PFSK-1 (cell line): Measurements from ENCODE around the gene NPIPA1.

Experiments used
- FOXP2 ChIP-seq: optimal IDR thresholded peaks from 2 replicates; pipeline ENCODE3; 2011; ENCODE audit warnings: borderline replicate concordance, control low read depth, inconsistent platforms; ENCODE audit not compliant: insufficient read depth; ENCODE audit errors: extremely low read length, extremely low read depth
- POLR2AphosphoS5 ChIP-seq: IDR thresholded peaks from 2 replicates; pipeline ENCODE4 v1.6.1; 2012; ENCODE audit warnings: low read depth, mild to moderate bottlenecking, control low read depth, low read length, moderate library complexity
- SIN3A ChIP-seq: IDR thresholded peaks from 2 replicates; pipeline ENCODE4 v1.6.1; 2012; ENCODE audit warnings: mild to moderate bottlenecking, low read length, moderate library complexity, borderline replicate concordance; ENCODE audit not compliant: insufficient read depth
- TAF1 ChIP-seq: IDR thresholded peaks from 2 replicates; pipeline ENCODE4 v1.6.1; 2012; ENCODE audit warnings: low read length, control low read depth, borderline replicate concordance; ENCODE audit not compliant: insufficient read depth
- TF ChIP-seq, protein P1 (sequence below), 2 experiments: IDR thresholded peaks; 2 replicates each; pipeline versions ENCODE4 v1.6.1 to v1.8.0; 2011 to 2012; ENCODE audit warnings: low read depth in 2 of 2, low read length in 2 of 2, control low read depth in 1 of 2, inconsistent platforms in 1 of 2, mild to moderate bottlenecking in 1 of 2, moderate library complexity in 1 of 2; ENCODE audit not compliant: insufficient read depth in 1 of 2

DNA sequence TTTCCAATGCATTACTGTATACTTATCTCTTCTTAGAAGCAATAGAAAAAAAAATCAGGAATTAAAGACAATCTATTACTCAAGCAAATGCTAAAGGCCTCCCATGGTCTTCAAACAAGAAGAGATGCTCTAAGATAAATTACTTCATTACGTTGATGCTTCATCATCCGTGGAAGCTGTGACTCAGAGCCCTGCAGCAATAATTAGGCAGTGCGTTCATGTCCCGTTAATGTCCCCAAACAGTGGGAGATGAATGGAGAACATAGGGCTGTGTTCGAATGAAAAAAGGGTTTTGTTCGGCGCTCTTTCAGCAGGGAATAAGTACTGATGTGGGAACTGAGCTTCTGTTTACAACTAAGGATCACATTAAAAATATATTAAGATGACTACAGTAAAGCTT, 21.7 kb downstream of the NPIPA1 start:
- TF ChIP-seq POLR2AphosphoS5 (no peak), SIN3A (no peak), TAF1 (no peak), FOXP2 (no peak)
- TF ChIP-seq, protein P1, sequence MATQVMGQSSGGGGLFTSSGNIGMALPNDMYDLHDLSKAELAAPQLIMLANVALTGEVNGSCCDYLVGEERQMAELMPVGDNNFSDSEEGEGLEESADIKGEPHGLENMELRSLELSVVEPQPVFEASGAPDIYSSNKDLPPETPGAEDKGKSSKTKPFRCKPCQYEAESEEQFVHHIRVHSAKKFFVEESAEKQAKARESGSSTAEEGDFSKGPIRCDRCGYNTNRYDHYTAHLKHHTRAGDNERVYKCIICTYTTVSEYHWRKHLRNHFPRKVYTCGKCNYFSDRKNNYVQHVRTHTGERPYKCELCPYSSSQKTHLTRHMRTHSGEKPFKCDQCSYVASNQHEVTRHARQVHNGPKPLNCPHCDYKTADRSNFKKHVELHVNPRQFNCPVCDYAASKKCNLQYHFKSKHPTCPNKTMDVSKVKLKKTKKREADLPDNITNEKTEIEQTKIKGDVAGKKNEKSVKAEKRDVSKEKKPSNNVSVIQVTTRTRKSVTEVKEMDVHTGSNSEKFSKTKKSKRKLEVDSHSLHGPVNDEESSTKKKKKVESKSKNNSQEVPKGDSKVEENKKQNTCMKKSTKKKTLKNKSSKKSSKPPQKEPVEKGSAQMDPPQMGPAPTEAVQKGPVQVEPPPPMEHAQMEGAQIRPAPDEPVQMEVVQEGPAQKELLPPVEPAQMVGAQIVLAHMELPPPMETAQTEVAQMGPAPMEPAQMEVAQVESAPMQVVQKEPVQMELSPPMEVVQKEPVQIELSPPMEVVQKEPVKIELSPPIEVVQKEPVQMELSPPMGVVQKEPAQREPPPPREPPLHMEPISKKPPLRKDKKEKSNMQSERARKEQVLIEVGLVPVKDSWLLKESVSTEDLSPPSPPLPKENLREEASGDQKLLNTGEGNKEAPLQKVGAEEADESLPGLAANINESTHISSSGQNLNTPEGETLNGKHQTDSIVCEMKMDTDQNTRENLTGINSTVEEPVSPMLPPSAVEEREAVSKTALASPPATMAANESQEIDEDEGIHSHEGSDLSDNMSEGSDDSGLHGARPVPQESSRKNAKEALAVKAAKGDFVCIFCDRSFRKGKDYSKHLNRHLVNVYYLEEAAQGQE (IDR thresholded peaks at IDR 0.05; ENCODE audit: insufficient read depth in 1 of 2, low read depth in 2 of 2, low read length in 2 of 2) = no peak
